ENCODE measurements around the gene JADE2.

JADE2 gene

GRCh38 chr5:134571693-134572405 is 46.4 kb downstream of the JADE2 start:
- no peak for DNase-seq

- DNase-seq, result no peak
Observed at GRCh38 chr5:134572811-134573210, 47.3 kb downstream of the JADE2 start.

- no peak for DNase-seq
Observed at GRCh38 chr5:134574521-134574920, 49.1 kb downstream of the JADE2 start.

GRCh38 chr5:134575316-134575715 is 49.8 kb downstream of the JADE2 start:
- DNase-seq, result no peak

GRCh38 chr5:134576386-134577021 is 51.0 kb downstream of the JADE2 start:
- no peak for DNase-seq

GRCh38 chr5:134577022-134577795 is 51.7 kb downstream of the JADE2 start:
- no peak for DNase-seq

GRCh38 chr5:134577796-134578577 is 52.5 kb downstream of the JADE2 start:
- peak; percentile 62 for DNase-seq

DNA sequence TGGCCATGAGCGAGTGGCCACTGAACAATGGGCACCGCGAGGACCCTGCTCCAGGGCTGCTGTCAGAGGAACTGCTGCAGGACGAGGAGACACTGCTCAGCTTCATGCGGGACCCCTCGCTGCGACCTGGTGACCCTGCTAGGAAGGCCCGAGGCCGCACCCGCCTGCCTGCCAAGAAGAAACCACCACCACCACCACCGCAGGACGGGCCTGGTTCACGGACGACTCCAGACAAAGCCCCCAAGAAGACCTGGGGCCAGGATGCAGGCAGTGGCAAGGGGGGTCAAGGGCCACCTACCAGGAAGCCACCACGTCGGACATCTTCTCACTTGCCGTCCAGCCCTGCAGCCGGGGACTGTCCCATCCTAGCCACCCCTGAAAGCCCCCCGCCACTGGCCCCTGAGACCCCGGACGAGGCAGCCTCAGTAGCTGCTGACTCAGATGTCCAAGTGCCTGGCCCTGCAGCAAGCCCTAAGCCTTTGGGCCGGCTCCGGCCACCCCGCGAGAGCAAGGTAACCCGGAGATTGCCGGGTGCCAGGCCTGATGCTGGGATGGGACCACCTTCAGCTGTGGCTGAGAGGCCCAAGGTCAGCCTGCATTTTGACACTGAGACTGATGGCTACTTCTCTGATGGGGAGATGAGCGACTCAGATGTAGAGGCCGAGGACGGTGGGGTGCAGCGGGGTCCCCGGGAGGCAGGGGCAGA is 53.3 kb downstream of the JADE2 start:
- no peak for DNase-seq

GRCh38 chr5:134579284-134579771 is 53.9 kb downstream of the JADE2 start:
- DNase-seq, result no peak

DNA sequence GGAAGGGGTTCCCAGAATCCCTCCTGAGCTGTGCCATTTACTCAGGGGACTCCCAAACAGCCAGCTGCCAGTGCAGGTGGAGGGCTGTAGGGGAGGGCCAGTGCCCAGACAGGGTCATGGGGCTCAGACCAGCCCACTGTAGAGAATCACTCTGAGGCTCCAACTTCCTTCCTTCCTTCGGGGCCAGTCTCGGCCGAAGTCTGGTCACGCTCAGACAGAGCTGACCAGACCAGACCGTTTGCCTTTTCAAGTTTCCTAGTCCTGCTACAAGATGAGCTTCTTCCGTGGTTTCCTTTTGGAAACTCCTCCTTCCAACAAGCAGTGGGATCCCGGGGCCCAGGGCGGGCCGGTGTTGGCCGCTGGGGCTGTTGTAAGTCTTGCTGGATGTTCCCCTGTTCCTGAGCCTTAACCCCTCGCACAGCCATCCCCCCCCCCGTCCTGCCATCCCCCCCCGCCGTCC is 54.6 kb downstream of the JADE2 start:
- DNase-seq, result no peak

- no peak for DNase-seq
Observed at GRCh38 chr5:134581241-134581981, 55.9 kb downstream of the JADE2 start.

- DNase-seq, result no peak
Observed at GRCh38 chr5:134582281-134582680, 56.8 kb downstream of the JADE2 start.

- no peak for DNase-seq
Observed at GRCh38 chr5:134582941-134583340, 57.5 kb downstream of the JADE2 start.

DNA sequence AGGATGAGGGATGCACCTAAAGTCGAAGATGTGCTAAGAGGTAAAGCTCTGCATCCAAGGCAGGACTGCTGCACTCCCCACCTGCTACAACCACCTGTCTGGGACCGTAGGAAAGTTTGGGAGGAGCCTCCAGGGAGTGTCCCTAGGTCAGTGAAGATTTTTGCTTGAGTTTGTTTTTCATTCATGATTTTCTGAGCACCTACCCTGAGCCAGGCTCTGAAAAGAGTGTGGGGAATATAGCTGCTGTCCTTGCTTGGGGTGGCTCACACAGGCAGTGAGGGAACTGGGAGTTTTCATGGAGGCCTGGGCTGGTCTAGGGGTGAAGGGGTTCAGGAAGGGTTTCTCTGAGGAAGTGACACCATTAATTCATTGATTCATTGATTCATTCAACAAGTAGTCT is 58.3 kb downstream of the JADE2 start:
- no peak for DNase-seq

DNA sequence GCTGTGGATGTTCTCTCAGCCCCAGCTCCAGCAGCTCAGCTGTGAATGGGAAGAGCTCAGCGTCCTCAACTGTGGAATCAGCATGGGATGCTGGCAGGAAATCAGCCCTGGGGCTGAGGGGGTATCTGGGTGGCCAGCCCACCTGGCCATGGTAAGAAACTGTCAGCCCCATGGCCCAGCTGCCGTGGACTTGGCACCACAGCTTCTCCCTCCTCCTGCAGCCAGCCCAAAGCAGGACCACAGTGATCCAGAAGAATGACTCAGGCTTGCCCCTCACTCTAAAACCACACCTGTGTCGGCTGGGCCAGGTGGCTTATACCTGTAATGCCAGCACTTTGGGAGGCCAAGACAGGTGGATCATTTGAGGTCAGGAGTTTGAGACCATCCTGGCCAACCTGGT is 59.2 kb downstream of the JADE2 start:
- DNase-seq, result no peak

DNA sequence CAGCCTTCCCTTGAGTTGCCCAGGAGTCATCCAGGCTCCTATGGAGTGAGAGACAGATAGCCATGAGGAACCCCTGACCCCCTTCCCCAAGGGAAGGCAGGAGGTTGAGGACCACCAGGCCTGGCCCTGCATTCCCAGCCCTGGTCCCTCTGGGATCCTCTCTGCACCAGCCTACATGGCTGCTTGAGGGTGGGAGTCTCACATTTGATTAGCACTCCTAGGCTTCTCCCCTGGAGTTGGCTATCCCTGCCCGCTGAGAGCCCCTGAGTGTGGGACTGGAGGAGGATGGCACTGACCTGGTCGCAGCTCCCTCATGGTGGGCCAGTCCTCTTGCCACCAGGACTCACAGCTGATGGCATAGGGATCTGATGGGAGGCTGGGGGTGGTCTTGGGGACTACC is 60.5 kb downstream of the JADE2 start:
- DNase-seq, result no peak

- DNase-seq, result peak; percentile 71
Observed at GRCh38 chr5:134586866-134587524, 61.5 kb downstream of the JADE2 start.

DNA sequence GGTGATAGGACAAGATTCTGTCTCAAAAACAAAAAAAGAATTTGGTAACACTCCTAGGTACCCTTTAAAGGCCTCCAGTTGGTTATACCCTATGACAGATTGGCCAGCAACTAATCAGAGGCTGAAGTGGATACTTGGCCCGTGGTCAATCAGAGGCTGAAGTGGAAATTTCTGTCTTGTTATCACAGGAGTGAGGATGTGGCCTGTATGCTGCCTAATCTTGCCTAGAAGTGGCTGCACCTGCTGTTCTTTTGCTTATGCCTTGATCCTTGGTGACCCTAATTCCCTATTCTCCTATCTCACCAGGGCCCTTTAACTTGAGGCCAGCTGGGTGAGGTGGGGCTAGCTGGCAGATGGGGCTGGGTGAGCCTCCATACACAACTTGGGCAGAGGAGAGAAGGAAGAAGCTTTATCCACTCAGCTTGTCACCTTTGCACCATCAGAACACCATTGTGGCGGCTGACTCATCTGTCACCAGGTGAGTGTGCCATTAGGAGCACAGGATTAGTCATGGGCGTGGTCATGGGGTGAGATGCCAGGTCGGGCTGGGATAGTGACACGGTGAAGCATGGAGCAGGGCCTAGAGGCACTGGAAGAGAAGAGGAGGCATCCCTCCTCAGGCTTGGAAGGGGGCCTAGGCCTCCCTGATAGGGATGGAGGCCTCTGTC is 65.7 kb downstream of the JADE2 start:
- DNase-seq, result no peak

- no peak for DNase-seq
Observed at GRCh38 chr5:134592141-134592746, 66.8 kb downstream of the JADE2 start.

GRCh38 chr5:134594336-134594735 is 68.9 kb downstream of the JADE2 start:
- no peak for DNase-seq
